KMS-11 (cell line): ENCODE results near the gene MOCS1.

Source experiments
- H2AFZ ChIP-seq: fragments of 200-600 bp; sonication (generic); 2 replicates; pipeline ENCODE4 v1.6.1; 2016; ENCODE audit warnings: antibody characterized with exemption, mixed run types, low read depth
- H3K27ac ChIP-seq: fragments of 200-600 bp; sonication (generic); 2 replicates; pipeline ENCODE4 v1.6.1; 2016; ENCODE audit warnings: mild to moderate bottlenecking, mixed run types
- H3K27me3 ChIP-seq: fragments of 200-600 bp; sonication (generic); 2 replicates; pipeline ENCODE4 v1.6.1; 2017; ENCODE audit warnings: mild to moderate bottlenecking, low read depth, mixed run types, moderate library complexity; ENCODE audit not compliant: insufficient read depth
- H3K36me3 ChIP-seq: fragments of 200-600 bp; sonication (generic); 2 replicates; pipeline ENCODE4 v1.6.1; 2017; ENCODE audit warnings: mild to moderate bottlenecking, mixed run types; ENCODE audit not compliant: insufficient read depth
- H3K4me1 ChIP-seq: fragments of 200-600 bp; sonication (generic); 2 replicates; pipeline ENCODE4 v1.6.1; 2016; ENCODE audit warnings: mild to moderate bottlenecking, low read depth, mixed run types; ENCODE audit not compliant: poor library complexity, severe bottlenecking
- H3K4me2 ChIP-seq: fragments of 200-600 bp; sonication (generic); 2 replicates; pipeline ENCODE4 v1.7.0; 2016; ENCODE audit warnings: mild to moderate bottlenecking, mixed run types
- H3K4me3 ChIP-seq: fragments of 200-600 bp; sonication (generic); IDR thresholded peaks from 2 replicates; pipeline ENCODE4 v1.6.1; 2017; ENCODE audit warnings: low read depth, low read length, mixed read lengths; ENCODE audit not compliant: insufficient read depth
- H3K79me2 ChIP-seq: fragments of 200-600 bp; sonication (generic); 2 replicates; pipeline ENCODE4 v1.6.1; 2016; ENCODE audit warnings: low read depth, mixed run types; ENCODE audit not compliant: insufficient read depth
- H3K9ac ChIP-seq: fragments of 200-600 bp; sonication (generic); 2 replicates; pipeline ENCODE4 v1.6.1; 2016; ENCODE audit warnings: mild to moderate bottlenecking, mixed run types
- H4K20me1 ChIP-seq: fragments of 200-600 bp; sonication (generic); 2 replicates; pipeline ENCODE4 v1.6.1; 2016; ENCODE audit warnings: mild to moderate bottlenecking, mixed run types; ENCODE audit not compliant: insufficient read depth
- CTCF ChIP-seq: fragments of 200-600 bp; sonication (generic); conservative IDR thresholded peaks from 2 replicates; pipeline ENCODE4 v1.6.1; 2017; ENCODE audit warnings: low read depth, mild to moderate bottlenecking, antibody characterized with exemption, low read length, moderate library complexity, mixed read lengths

The MOCS1 gene

GRCh38 chr6:39867592-39867991 lies 66.7 kb downstream of the MOCS1 start:
- no peak overlapping the region for H3K4me2 ChIP-seq
- no peaks in the 10 kb centered on the region for H3K27me3 ChIP-seq
- H2AFZ ChIP-seq, result no peak overlapping the region

GRCh38 chr6:39865011-39865888 lies 69.0 kb downstream of the MOCS1 start:
- H4K20me1 ChIP-seq, result no peaks in the 10 kb centered on the region
- H3K4me2 ChIP-seq, result no peak overlapping the region
- H3K27me3 ChIP-seq, result no peaks in the 10 kb centered on the region
- peak; percentile 72 for TF ChIP-seq CTCF
- no peak overlapping the region for H3K9ac ChIP-seq
- H3K27ac ChIP-seq, result no peak overlapping the region
- no peak overlapping the region for H2AFZ ChIP-seq
- no peaks in the 10 kb centered on the region for H3K36me3 ChIP-seq
- H3K79me2 ChIP-seq, result no peaks in the 10 kb centered on the region
- no peaks in the 10 kb centered on the region for H3K4me1 ChIP-seq
- H3K4me3 ChIP-seq, result no peak overlapping the region

More at GRCh38 chr6:39867592-39867991, 66.7 kb downstream of the MOCS1 start:
- Histone ChIP-seq H4K20me1 (no peaks in the 10 kb centered on the region), H3K27ac (no peak overlapping the region), H3K79me2 (no peaks in the 10 kb centered on the region), H3K36me3 (no peaks in the 10 kb centered on the region), H3K4me3 (no peak overlapping the region), H3K9ac (no peak overlapping the region), H3K4me1 (no peaks in the 10 kb centered on the region)
- no peak for TF ChIP-seq CTCF

GRCh38 chr6:39861663-39862062 lies 72.6 kb downstream of the MOCS1 start:
- Histone ChIP-seq H3K9ac (no peak overlapping the region), H2AFZ (no peak overlapping the region), H4K20me1 (no peaks in the 10 kb centered on the region), H3K27me3 (no peaks in the 10 kb centered on the region), H3K36me3 (no peaks in the 10 kb centered on the region), H3K4me2 (no peak overlapping the region), H3K79me2 (no peaks in the 10 kb centered on the region), H3K4me3 (no peak overlapping the region), H3K4me1 (no peaks in the 10 kb centered on the region), H3K27ac (no peak overlapping the region)
- no peak for TF ChIP-seq CTCF

GRCh38 chr6:39859025-39859424 lies 75.2 kb downstream of the MOCS1 start:
- Histone ChIP-seq H3K27ac (no peak overlapping the region), H3K9ac (no peak overlapping the region), H4K20me1 (no peaks in the 10 kb centered on the region), H3K4me1 (no peaks in the 10 kb centered on the region), H2AFZ (no peak overlapping the region), H3K4me3 (no peak overlapping the region), H3K36me3 (no peaks in the 10 kb centered on the region), H3K4me2 (no peak overlapping the region), H3K27me3 (no peaks in the 10 kb centered on the region), H3K79me2 (no peaks in the 10 kb centered on the region)
- no peak for TF ChIP-seq CTCF
